IMR-90 (cell line): ENCODE data around the gene HIVEP3. TPM values are rescaled to one million over a fixed set of nuclear protein-coding genes. Genes with fewer than 3 reads are reported as not detected.

Source experiments
- ATAC-seq: fragments of 200-7000 bp; cut with Tn5 transposase; 2 replicates; pipeline ENCODE4 v1.9.1; 2020; ENCODE audit warnings: low read depth, mild to moderate bottlenecking, moderate library complexity
- BruUV-seq: library from RNA; stranded (reverse); fragments of 400-500 nt; replicated peaks from 2 replicates; lab custom pipeline; 2021; lab: Mats Ljungman, UMichigan
- CTCF ChIA-PET: fragments of 300-600 bp; formaldehyde crosslinking; extraction: SDS; loops from one replicate; lab custom pipeline; 2021; ENCODE audit warnings: antibody characterized with exemption; lab: Yijun Ruan, JAX
- POLR2A ChIA-PET: fragments of 300-600 bp; sonication (Branson Sonifier 250); formaldehyde crosslinking; loops from one replicate; lab custom pipeline; 2022; ENCODE audit warnings: antibody characterized with exemption; ENCODE audit not compliant: unreplicated experiment; lab: Charles Lee
- DNase-seq: peaks from one replicate; pipeline ENCODE4 v3.0.0; 2013
- H2AFZ ChIP-seq: replicated peaks from 2 replicates; pipeline ENCODE3; 2013; ENCODE audit warnings: low read length, mild to moderate bottlenecking; ENCODE audit not compliant: poor library complexity
- H2AK5ac ChIP-seq: 2 replicates; pipeline ENCODE4 v1.6.1; 2013; ENCODE audit warnings: low read depth, low read length, inconsistent platforms
- H2AK9ac ChIP-seq: replicated peaks from 2 replicates; pipeline ENCODE3; 2013; ENCODE audit warnings: mild to moderate bottlenecking, low read depth, low read length, moderate library complexity; ENCODE audit not compliant: poor library complexity
- H2BK120ac ChIP-seq: 2 replicates; pipeline ENCODE4 v1.6.1; 2013; ENCODE audit warnings: low read depth, low read length, inconsistent platforms
- H2BK15ac ChIP-seq: 3 replicates; pipeline ENCODE4 v1.6.1; 2013; ENCODE audit warnings: low read depth, low read length, inconsistent platforms
- H2BK20ac ChIP-seq: 2 replicates; pipeline ENCODE4 v1.6.1; 2013; ENCODE audit warnings: low read depth, mild to moderate bottlenecking, inconsistent platforms, low read length, moderate library complexity
- H2BK5ac ChIP-seq: 2 replicates; pipeline ENCODE4 v1.6.1; 2013; ENCODE audit warnings: mild to moderate bottlenecking, low read depth, low read length, inconsistent platforms; ENCODE audit not compliant: poor library complexity, severe bottlenecking
- H3K14ac ChIP-seq: replicated peaks from 2 replicates; pipeline ENCODE4 v1.6.1; 2013; ENCODE audit warnings: low read depth, low read length, inconsistent platforms
- H3K18ac ChIP-seq: 2 replicates; pipeline ENCODE4 v1.6.1; 2013; ENCODE audit warnings: low read depth, low read length, control low read depth
- H3K23ac ChIP-seq: 2 replicates; pipeline ENCODE4 v1.6.1; 2013; ENCODE audit warnings: low read depth, low read length, inconsistent platforms
- H3K27ac ChIP-seq: 2 replicates; pipeline ENCODE4 v1.5.1; 2013; ENCODE audit warnings: mild to moderate bottlenecking, control low read depth, low read length; ENCODE audit not compliant: insufficient read depth
- H3K27me3 ChIP-seq: 2 replicates; pipeline ENCODE4 v1.6.1; 2013; ENCODE audit warnings: low read length; ENCODE audit not compliant: control insufficient read depth, insufficient read depth
- H3K36me3 ChIP-seq: 2 replicates; pipeline ENCODE4 v1.6.1; 2013; ENCODE audit warnings: low read length, mixed read lengths; ENCODE audit not compliant: control insufficient read depth, insufficient read depth
- H3K4ac ChIP-seq: 2 replicates; pipeline ENCODE4 v1.6.1; 2013; ENCODE audit warnings: low read depth, low read length, inconsistent platforms
- H3K4me1 ChIP-seq: 2 replicates; pipeline ENCODE4 v1.6.1; 2013; ENCODE audit warnings: low read length, mixed read lengths; ENCODE audit not compliant: control insufficient read depth, insufficient read depth
- H3K4me2 ChIP-seq: 2 replicates; pipeline ENCODE4 v1.6.1; 2013; ENCODE audit warnings: low read depth, mild to moderate bottlenecking, control low read depth, low read length, moderate library complexity
- H3K4me3 ChIP-seq: 2 replicates; pipeline ENCODE4 v1.5.1; 2013; ENCODE audit warnings: low read depth, mild to moderate bottlenecking, control low read depth, low read length, moderate library complexity; ENCODE audit not compliant: insufficient read depth
- H3K56ac ChIP-seq: 2 replicates; pipeline ENCODE4 v1.6.1; 2013; ENCODE audit warnings: low read length, inconsistent platforms; ENCODE audit not compliant: insufficient read depth; ENCODE audit errors: extremely low read depth
- H3K79me1 ChIP-seq, 2 experiments: 2 replicates each; pipeline ENCODE4 v1.6.1; 2013; ENCODE audit warnings: low read length in 2 of 2, inconsistent platforms in 1 of 2, low read depth in 1 of 2
- H3K9ac ChIP-seq: 2 replicates; pipeline ENCODE4 v1.6.1; 2013; ENCODE audit warnings: low read depth, low read length, control low read depth
- H3K9me1 ChIP-seq: 2 replicates; pipeline ENCODE4 v1.6.1; 2013; ENCODE audit warnings: low read length, inconsistent platforms; ENCODE audit not compliant: insufficient read depth
- H3K9me3 ChIP-seq: 2 replicates; pipeline ENCODE4 v1.6.1; 2013; ENCODE audit warnings: low read length; ENCODE audit not compliant: control insufficient read depth, insufficient read depth
- H4K20me1 ChIP-seq: 2 replicates; pipeline ENCODE4 v1.6.1; 2013; ENCODE audit warnings: low read length, inconsistent platforms; ENCODE audit not compliant: insufficient read depth
- H4K5ac ChIP-seq: 2 replicates; pipeline ENCODE4 v1.6.1; 2013; ENCODE audit warnings: mild to moderate bottlenecking, low read depth, low read length, control low read depth
- H4K8ac ChIP-seq, 2 experiments: 2 replicates each; pipeline ENCODE4 v1.6.1; 2013; ENCODE audit warnings: low read depth in 2 of 2, low read length in 2 of 2, control low read depth in 1 of 2, inconsistent platforms in 1 of 2
- H4K91ac ChIP-seq: 2 replicates; pipeline ENCODE4 v1.6.1; 2013; ENCODE audit warnings: low read depth, low read length, inconsistent platforms; ENCODE audit not compliant: insufficient read depth
- BHLHE40 ChIP-seq: fragments of 150-350 bp; IDR thresholded peaks from 2 replicates; pipeline ENCODE4 v1.6.1; 2016; ENCODE audit warnings: mild to moderate bottlenecking, low read depth, low read length
- CEBPB ChIP-seq: IDR thresholded peaks from 2 replicates; pipeline ENCODE4 v1.6.1; 2012; ENCODE audit warnings: low read depth, low read length, improper control_type of control experiment
- CHD1 ChIP-seq: IDR thresholded peaks from 2 replicates; pipeline ENCODE4 v1.6.1; 2012; ENCODE audit warnings: low read depth, low read length, improper control_type of control experiment
- MAFK ChIP-seq: IDR thresholded peaks from 2 replicates; pipeline ENCODE4 v1.6.1; 2012; ENCODE audit warnings: low read depth, low read length, improper control_type of control experiment
- MAZ ChIP-seq: IDR thresholded peaks from 2 replicates; pipeline ENCODE4 v1.6.1; 2012; ENCODE audit warnings: low read depth, mild to moderate bottlenecking, low read length, improper control_type of control experiment, moderate library complexity, borderline replicate concordance
- MXI1 ChIP-seq: IDR thresholded peaks from 2 replicates; pipeline ENCODE4 v1.6.1; 2012; ENCODE audit warnings: low read depth, mild to moderate bottlenecking, low read length, moderate library complexity, borderline replicate concordance
- NFE2L2 ChIP-seq: fragments of 150-350 bp; IDR thresholded peaks from 2 replicates; pipeline ENCODE4 v1.6.1; 2016; ENCODE audit warnings: low read depth, mild to moderate bottlenecking, low read length
- POLR2A ChIP-seq: IDR thresholded peaks from 2 replicates; pipeline ENCODE4 v1.6.1; 2012; ENCODE audit warnings: mild to moderate bottlenecking, low read depth, low read length
- RAD21 ChIP-seq: IDR thresholded peaks from 2 replicates; pipeline ENCODE4 v1.6.1; 2012; ENCODE audit warnings: low read length, improper control_type of control experiment
- RFX5 ChIP-seq: IDR thresholded peaks from 2 replicates; pipeline ENCODE4 v1.8.0; 2012; ENCODE audit warnings: low read depth, mild to moderate bottlenecking, low read length, moderate library complexity
- WGBS, 2 experiments: methylation state at CpG; one replicate each; pipeline versions ENCODE4 v1.1.5 to v1.1.7; 2013; ENCODE audit warnings: missing lambda C conversion rate in 2 of 2; ENCODE audit not compliant: insufficient read length in 1 of 2; ENCODE audit errors: extremely low coverage in 2 of 2; 5-methylcytosine and 5-hydroxymethylcytosine counted together
- dilution Hi-C: fragments of 300-500 bp; cut with HindIII; formaldehyde crosslinking; loops from one replicate; pipeline ENCODE4 v1.14.3; 2018; ENCODE audit warnings: low sequenced_read_pairs; ENCODE audit not compliant: unreplicated experiment
- in situ Hi-C: fragments of 300-500 bp; cut with MboI; formaldehyde crosslinking; loops from 3 replicates; pipeline ENCODE4 v1.14.3; 2019; ENCODE audit warnings: low sequenced_read_pairs, inconsistent platforms, mixed read lengths
- intact Hi-C: fragments of 100-400 bp; cut with micrococcal nuclease; formaldehyde crosslinking; loops from 2 replicates; pipeline ENCODE4 v1.10.0; 2022
- polyA plus RNA-seq, 3 experiments: library from polyadenylated mRNA; depleted of rRNA; stranded (reverse); fragments of >200 nt; gene quantifications; 2 replicates each; pipeline ENCODE4 v1.2.3, GENCODE V29; 2012; ENCODE audit warnings: low replicate concordance in 1 of 3
- total RNA-seq: library from RNA; depleted of rRNA; stranded (reverse); fragments of >200 nt; gene quantifications from 2 replicates; pipeline ENCODE4 v1.2.3, GENCODE V29; 2012
- TF ChIP-seq, protein P1 (sequence below): fragments of 150-350 bp; IDR thresholded peaks from 2 replicates; pipeline ENCODE4 v1.6.1; 2017; ENCODE audit warnings: mild to moderate bottlenecking, antibody characterized with exemption, low read length, low read depth
- TF ChIP-seq, protein P2 (sequence below): conservative IDR thresholded peaks from 2 replicates; pipeline ENCODE4 v1.5.1; 2012; ENCODE audit warnings: mild to moderate bottlenecking, low read depth, low read length, improper control_type of control experiment

HIVEP3 gene
- total and polyA plus RNA-seq, 2 of the 4 experiments (the other 2 are of a cell fraction): 1.4 to 4.0 TPM

DNA sequence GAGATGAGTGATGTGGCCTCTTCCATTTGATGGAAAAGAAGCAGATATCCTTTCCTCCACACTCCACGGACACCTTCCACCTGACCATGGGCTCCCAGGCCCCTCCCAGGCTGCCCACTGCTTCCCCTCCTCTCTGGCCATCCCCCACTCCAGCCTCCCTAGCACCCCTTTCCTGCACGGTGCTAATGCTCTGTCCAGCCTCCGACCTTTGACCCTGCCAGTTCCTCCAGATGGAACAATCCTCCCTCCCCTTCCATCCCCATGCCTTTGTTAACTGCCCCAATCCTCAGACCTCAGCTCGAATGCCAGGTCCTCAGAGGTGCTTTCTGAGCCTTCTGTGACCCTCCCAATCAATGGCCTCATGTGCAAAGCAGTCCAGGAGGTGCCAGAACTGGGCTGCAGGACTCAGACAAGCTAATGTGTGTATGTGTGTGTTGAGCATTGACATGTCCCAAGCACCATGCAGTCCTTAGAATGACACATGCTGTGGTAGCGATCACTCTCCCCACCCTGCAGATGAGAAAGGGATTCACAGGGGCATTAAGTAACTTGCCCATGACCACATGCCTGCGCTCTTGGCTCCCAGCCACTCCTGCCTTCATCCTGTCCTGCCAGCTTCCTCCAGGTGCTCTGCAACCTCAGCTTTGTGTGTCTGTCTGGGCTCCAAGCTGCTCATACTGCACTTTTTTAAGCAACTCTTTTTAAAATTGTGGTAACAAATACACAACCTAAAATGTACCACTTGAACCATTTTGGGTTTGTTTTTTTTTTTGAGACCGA, 370.8 kb downstream of the HIVEP3 start:
- intact Hi-C loops: no loop called here
- H4K91ac ChIP-seq: no peak overlapping the region
- WGBS, 2 experiments: 75% methylated on average over 5 of the region's 7 CpGs; no CpG with 5 or more reads in 1 of the 2 experiments
- no peak overlapping the region for H3K4me2 ChIP-seq
- no peak overlapping the region for H2BK15ac ChIP-seq
- no peak overlapping the region for H3K56ac ChIP-seq
- H3K9me1 ChIP-seq: no peaks in the 10 kb centered on the region
- no peak overlapping the region for H3K27ac ChIP-seq
- no peaks in the 10 kb centered on the region for H3K9me3 ChIP-seq
- CTCF ChIA-PET: no interaction called here
- no peak overlapping the region for H3K4me3 ChIP-seq
- DNase-seq (no peak), ATAC-seq (no peak)
- no peak overlapping the region for H3K4ac ChIP-seq
- no TSS peak for BruUV-seq
- H3K79me1 ChIP-seq: peaks cover 0 to 4% of the 10 kb centered on the region in 2 experiments; a peak in 1 of 4 replicates
- no peak overlapping the region for H2BK5ac ChIP-seq
- in situ Hi-C loops: no loop called here
- H2BK120ac ChIP-seq: no peak overlapping the region
- no peak overlapping the region for H4K8ac ChIP-seq
- no peaks in the 10 kb centered on the region for H4K20me1 ChIP-seq
- H2AFZ ChIP-seq: no peak overlapping the region
- no peak overlapping the region for H3K14ac ChIP-seq
- no peak overlapping the region for H3K23ac ChIP-seq
- no peak overlapping the region for H3K18ac ChIP-seq
- TF ChIP-seq MAFK (no peak), CEBPB (no peak), CHD1 (no peak), BHLHE40 (no peak), RFX5 (no peak), RAD21 (no peak), POLR2A (no peak), MAZ (no peak), NFE2L2 (no peak), MXI1 (no peak)
- TF ChIP-seq, protein P1, sequence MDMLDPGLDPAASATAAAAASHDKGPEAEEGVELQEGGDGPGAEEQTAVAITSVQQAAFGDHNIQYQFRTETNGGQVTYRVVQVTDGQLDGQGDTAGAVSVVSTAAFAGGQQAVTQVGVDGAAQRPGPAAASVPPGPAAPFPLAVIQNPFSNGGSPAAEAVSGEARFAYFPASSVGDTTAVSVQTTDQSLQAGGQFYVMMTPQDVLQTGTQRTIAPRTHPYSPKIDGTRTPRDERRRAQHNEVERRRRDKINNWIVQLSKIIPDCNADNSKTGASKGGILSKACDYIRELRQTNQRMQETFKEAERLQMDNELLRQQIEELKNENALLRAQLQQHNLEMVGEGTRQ: no peak
- TF ChIP-seq, protein P2, sequence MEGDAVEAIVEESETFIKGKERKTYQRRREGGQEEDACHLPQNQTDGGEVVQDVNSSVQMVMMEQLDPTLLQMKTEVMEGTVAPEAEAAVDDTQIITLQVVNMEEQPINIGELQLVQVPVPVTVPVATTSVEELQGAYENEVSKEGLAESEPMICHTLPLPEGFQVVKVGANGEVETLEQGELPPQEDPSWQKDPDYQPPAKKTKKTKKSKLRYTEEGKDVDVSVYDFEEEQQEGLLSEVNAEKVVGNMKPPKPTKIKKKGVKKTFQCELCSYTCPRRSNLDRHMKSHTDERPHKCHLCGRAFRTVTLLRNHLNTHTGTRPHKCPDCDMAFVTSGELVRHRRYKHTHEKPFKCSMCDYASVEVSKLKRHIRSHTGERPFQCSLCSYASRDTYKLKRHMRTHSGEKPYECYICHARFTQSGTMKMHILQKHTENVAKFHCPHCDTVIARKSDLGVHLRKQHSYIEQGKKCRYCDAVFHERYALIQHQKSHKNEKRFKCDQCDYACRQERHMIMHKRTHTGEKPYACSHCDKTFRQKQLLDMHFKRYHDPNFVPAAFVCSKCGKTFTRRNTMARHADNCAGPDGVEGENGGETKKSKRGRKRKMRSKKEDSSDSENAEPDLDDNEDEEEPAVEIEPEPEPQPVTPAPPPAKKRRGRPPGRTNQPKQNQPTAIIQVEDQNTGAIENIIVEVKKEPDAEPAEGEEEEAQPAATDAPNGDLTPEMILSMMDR: no peak
- no peak overlapping the region for H2AK5ac ChIP-seq
- POLR2A ChIA-PET: no interaction called here
- no peaks in the 10 kb centered on the region for H3K36me3 ChIP-seq
- H3K9ac ChIP-seq: no peak overlapping the region
- no peak overlapping the region for H2AK9ac ChIP-seq
- H2BK20ac ChIP-seq: no peak overlapping the region
- H3K27me3 ChIP-seq: no peaks in the 10 kb centered on the region
- no peak overlapping the region for H4K5ac ChIP-seq
- dilution Hi-C loops: no loop called here
- H3K4me1 ChIP-seq: no peaks in the 10 kb centered on the region
